Right lobe of liver (tissue), 6 donors: ENCODE results near the gene CDK2AP2. TPM values are rescaled to one million over a fixed set of nuclear protein-coding genes. Genes with fewer than 3 reads are reported as not detected.

Experiments
- ATAC-seq, 4 donors: fragments of 200-7000 bp; cut with Tn5 transposase; one replicate each; pipeline ENCODE4 v1.9.1; 2020; ENCODE audit warnings: mild to moderate bottlenecking in 4 of 4, moderate library complexity in 4 of 4
- DNase-seq, 3 donors: peaks; one replicate each; pipeline ENCODE4 v3.0.0-alpha.2; 2020
- H3K27ac ChIP-seq, 3 donors: fragments of 200-600 bp; one replicate each; pipeline ENCODE4 v1.8.0; 2022
- H3K27me3 ChIP-seq, 2 donors: fragments of 200-600 bp; one replicate each; pipeline ENCODE4 v1.8.0; 2022
- H3K36me3 ChIP-seq, 4 donors: fragments of 200-600 bp; sonication (generic) in 1 of 4; one replicate each; pipeline versions ENCODE4 v1.5.1 to v1.8.0; 2017 to 2022; ENCODE audit warnings: control low read depth in 1 of 4
- H3K4me1 ChIP-seq, 4 donors: fragments of 200-600 bp; sonication (generic) in 1 of 4; one replicate each; pipeline versions ENCODE4 v1.5.1 to v1.8.0; 2017 to 2022; ENCODE audit warnings: control low read depth in 1 of 4
- H3K4me3 ChIP-seq, 3 donors: fragments of 200-600 bp; one replicate each; pipeline ENCODE4 v1.8.0; 2022
- H3K9me3 ChIP-seq, 4 donors: fragments of 200-600 bp; sonication (generic) in 1 of 4; one replicate each; pipeline versions ENCODE4 v1.5.1 to v1.8.0; 2017 to 2022; ENCODE audit warnings: control low read depth in 1 of 4
- CTCF ChIP-seq, 4 donors: fragments of 200-600 bp in 3 of 4; fragments of 450-650 bp in 1 of 4; IDR thresholded peaks; one replicate each; pipeline versions ENCODE4 v1.5.1 to v1.8.0; 2016 to 2022; ENCODE audit warnings: antibody characterized with exemption in 4 of 4, mild to moderate bottlenecking in 2 of 4
- POLR2A ChIP-seq: fragments of 450-650 bp; IDR thresholded peaks from one replicate; pipeline ENCODE4 v1.6.1; 2017; ENCODE audit warnings: antibody characterized with exemption, mild to moderate bottlenecking
- WGBS: methylation state at CpG from one replicate; pipeline ENCODE4 v1.1.6; 2018; ENCODE audit warnings: low coverage, low lambda C conversion rate; ENCODE audit not compliant: insufficient coverage; ENCODE audit errors: missing lambda C conversion rate; 5-methylcytosine and 5-hydroxymethylcytosine counted together
- intact Hi-C, 2 donors: fragments of 100-400 bp; cut with DNase I; formaldehyde crosslinking; loops; one replicate each; pipeline versions ENCODE4 v1.11.2 to v1.14.1; 2022
- total RNA-seq, 6 experiments: library from RNA; depleted of rRNA in 2 of 6; stranded (reverse); fragments of >200 nt in 2 of 6; fragmentation: NEBNext Ultra II Directional in 3 of 6; extraction: Animal tissue kit (Norgen Biotek cat#: 25700) in 3 of 6; gene quantifications; one replicate each; pipeline versions ENCODE4 v1.1.0 to v1.2.4, GENCODE V29; 2016 to 2023
- donor health status: DM: no; HTN: yes; CAD: no.
- donor health status: DM: no; HTN: no; CAD: no.
- donor health status: DM: no; HTN: no; CAD: no.
- donor health status: DM: no; HTN: yes; CAD: no.
- donor health status: DM: no; HTN: yes; CAD: no.

Gene CDK2AP2
- total RNA-seq, 6 experiments from 2014 or later, result 45.2 to 74.9 (median 55.7) TPM

DNA sequence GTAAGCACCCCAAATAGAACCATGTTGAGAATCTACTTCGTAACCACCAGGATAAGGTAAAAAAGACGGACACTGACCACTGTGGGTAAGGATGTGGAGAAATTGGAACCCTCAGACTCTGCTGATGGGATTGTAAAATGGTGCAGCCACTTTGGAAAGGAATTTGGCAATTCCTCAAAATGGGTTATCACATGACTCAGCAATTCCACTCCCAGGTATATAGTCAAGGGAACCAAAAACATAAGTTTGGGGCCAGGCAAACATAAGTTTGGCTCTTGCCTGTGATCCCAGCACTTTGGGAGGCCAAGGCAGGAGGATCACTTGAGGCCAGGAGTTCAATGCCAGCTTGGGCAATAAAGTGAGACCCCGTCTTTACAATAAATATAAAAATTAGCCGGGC is 20.4 kb upstream of the CDK2AP2 start:
- H3K27me3 ChIP-seq, result no peaks in the 10 kb centered on the region
- no peak for TF ChIP-seq POLR2A
- TF ChIP-seq CTCF (IDR thresholded peaks at IDR 0.05), result no peak
- H3K36me3 ChIP-seq, result no peaks in the 10 kb centered on the region
- no peaks in the 10 kb centered on the region for H3K9me3 ChIP-seq
- intact Hi-C loops, result no loop called here
- no peak for DNase-seq
- H3K4me1 ChIP-seq, result peaks cover 0 to 11% (median 4%) of the 10 kb centered on the region in 4 donors
- no peak overlapping the region for H3K4me3 ChIP-seq
- ATAC-seq, result no peak
- no peak overlapping the region for H3K27ac ChIP-seq
- 93% methylated on average over 4 of the region's 4 CpGs for WGBS

- H3K27ac ChIP-seq, result peak overlapping the region in 1 of 3 donors; percentile 43
- no peak for TF ChIP-seq CTCF (IDR thresholded peaks at IDR 0.05)
- H3K27me3 ChIP-seq, result no peaks in the 10 kb centered on the region
- intact Hi-C loops, result no loop called here
- no peaks in the 10 kb centered on the region for H3K9me3 ChIP-seq
- H3K4me3 ChIP-seq, result no peak overlapping the region
- ATAC-seq (peak; percentile 66 to 89 (median 88)), DNase-seq (peak; percentile 70 to 82 (median 78))
- 78% methylated on average over 3 of the region's 5 CpGs for WGBS
- peaks cover 0 to 11% (median 4%) of the 10 kb centered on the region in 4 donors for H3K4me1 ChIP-seq
- no peaks in the 10 kb centered on the region for H3K36me3 ChIP-seq
Measured at GRCh38 chr11:67525275-67525976, 17.5 kb upstream of the CDK2AP2 start.

DNA sequence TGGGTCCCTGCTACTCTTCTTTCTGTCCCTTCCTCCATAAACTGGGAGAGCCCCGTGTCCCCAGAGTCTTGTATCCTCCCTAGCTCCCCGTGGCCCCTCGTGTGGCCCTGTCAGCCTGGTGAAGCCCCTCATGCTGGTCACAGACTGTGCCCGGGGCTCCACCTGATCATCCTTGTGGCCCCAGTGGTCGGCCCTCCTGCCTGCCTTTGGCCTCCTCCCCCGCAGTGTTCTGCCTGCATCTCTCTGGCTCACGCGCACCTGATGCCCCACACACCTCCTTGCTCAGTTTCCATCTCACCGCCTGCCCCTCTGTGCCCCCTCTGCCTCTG is 16.5 kb upstream of the CDK2AP2 start:
- Histone ChIP-seq H3K36me3 (no peaks in the 10 kb centered on the region), H3K27me3 (no peaks in the 10 kb centered on the region), H3K9me3 (no peaks in the 10 kb centered on the region), H3K4me3 (no peak overlapping the region), H3K4me1 (peaks cover 0 to 11% (median 4%) of the 10 kb centered on the region in 4 donors), H3K27ac (no peak overlapping the region)
- TF ChIP-seq CTCF (IDR thresholded peaks at IDR 0.05) (no peak), POLR2A (no peak)
- DNase-seq, result no peak
- intact Hi-C loops, result no loop called here
- 94% methylated on average over 3 of the region's 9 CpGs for WGBS
- ATAC-seq, result no peak

DNA sequence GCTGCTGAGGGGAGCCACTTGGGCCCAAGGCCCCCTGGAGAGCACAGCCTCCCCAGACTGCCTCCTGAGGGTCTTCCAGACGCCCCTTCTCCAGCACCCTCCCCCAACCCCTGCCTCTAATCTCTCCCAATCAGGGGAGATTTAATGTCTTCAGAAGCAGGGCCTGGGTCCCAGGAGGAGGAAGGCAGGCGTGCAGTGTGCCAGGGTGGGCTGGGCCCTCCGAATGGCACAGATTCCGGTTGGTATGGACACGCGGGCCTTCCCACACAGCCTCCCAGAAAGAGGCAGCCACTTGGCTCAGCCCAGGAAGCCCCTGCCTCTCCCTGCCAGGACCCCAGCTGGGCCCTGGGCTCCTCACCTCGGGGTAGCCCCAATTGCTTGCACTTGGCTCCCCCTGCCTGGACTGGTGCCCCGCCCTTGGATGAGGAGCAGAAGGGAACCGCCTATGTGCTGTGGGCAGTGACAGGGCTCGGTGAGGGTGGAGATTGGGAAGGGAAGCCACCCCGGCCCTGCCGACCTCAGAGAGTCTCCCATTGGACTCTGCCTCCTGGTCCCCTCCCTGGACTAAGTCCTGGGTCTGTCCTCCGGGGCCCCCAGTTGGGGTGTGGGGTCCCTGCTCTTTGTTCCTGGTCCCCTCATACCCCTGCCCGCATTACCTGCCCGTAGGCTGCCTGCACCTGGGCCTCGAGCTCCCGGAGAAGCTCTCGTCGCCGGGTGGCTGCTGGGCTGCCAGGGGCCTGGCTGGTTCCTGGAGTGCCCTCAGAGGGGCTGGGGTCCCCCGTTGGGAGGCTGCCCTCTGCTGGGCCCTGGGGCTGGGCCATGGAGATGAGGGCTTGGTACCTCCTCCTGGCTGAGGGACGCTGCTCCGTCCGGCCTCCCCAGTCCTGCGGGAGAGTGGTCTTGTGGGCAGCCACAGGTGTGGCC is 15.9 kb upstream of the CDK2AP2 start:
- TF ChIP-seq CTCF (IDR thresholded peaks at IDR 0.05), result no peak
- no peak for TF ChIP-seq POLR2A
- H3K9me3 ChIP-seq, result no peaks in the 10 kb centered on the region
- WGBS, result 73% methylated on average over 2 of the region's 25 CpGs
- peaks cover 0 to 11% (median 4%) of the 10 kb centered on the region in 4 donors for H3K4me1 ChIP-seq
- no peak overlapping the region for H3K27ac ChIP-seq
- H3K27me3 ChIP-seq, result no peaks in the 10 kb centered on the region
- H3K4me3 ChIP-seq, result no peak overlapping the region
- H3K36me3 ChIP-seq, result no peaks in the 10 kb centered on the region
- ATAC-seq, result peak in 1 of 4 donors; percentile 4
- DNase-seq, result no peak
- intact Hi-C loops, result no loop called here
